ENCODE data around the gene ZBTB20. TPM values are rescaled to one million over a fixed set of nuclear protein-coding genes. Genes with fewer than 3 reads are reported as not detected.

ZBTB20 gene
- total RNA-seq, 2 experiments from 2014 or later, result 5.2 to 6.4 TPM

- peaks cover 17% of the 10 kb centered on the region for H3K36me3 Mint-ChIP-seq (ENCODE audit: low read depth)
- H3K27me3 Mint-ChIP-seq, result no peaks in the 10 kb centered on the region
- intact Hi-C loops (cut with DNase I, micrococcal nuclease), result loop anchor here (1.0 to 2.0 kb wide), 3 partner anchors 18 to 114 kb away; no protein-coding TSS in a partner anchor
- peak overlapping the region; percentile 94 for H3K27ac Mint-ChIP-seq
- ChIA-PET CTCF (interaction anchor here (1.0 to 2.1 kb wide), 3 partner anchors 17 to 90 kb away, joined by 3 to 8 read pairs (median 3); no protein-coding TSS in a partner anchor), POLR2A (interaction anchor here (0.7 kb wide), 1 partner anchor 1464 kb away, joined by 3 read pairs; no protein-coding TSS in a partner anchor)
- ATAC-seq (peak; percentile 24), DNase-seq (no peak)
- peak overlapping the region; percentile 7 for H3K4me3 Mint-ChIP-seq
- peaks cover 4% of the 10 kb centered on the region for H3K9me3 Mint-ChIP-seq (ENCODE audit: low read depth)
- peaks cover 80% of the 10 kb centered on the region for H3K4me1 Mint-ChIP-seq
Measured at GRCh38 chr3:114328345-114328744, 818.7 kb downstream of the ZBTB20 start.

DNA sequence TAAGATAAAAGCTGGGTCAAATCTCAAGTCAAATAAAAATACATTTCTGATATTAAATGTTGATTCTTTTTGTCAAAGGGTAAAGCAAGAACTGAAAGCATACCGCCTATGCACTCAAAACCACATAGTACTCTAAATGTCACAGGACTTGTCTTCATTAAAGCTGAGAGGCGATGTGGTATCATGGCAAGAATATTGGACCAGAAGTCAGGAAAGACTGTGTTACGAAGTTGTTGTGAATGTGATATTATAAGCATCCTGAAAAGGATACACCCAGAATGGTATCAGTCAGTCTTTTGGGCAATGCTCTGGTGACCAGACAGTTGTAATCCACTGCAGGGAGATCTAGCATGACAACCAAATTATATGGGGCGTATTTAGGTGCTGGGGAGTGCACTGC, 819.4 kb downstream of the ZBTB20 start:
- peak overlapping the region; percentile 17 for H3K4me3 Mint-ChIP-seq
- peaks cover 77% of the 10 kb centered on the region for H3K4me1 Mint-ChIP-seq
- CTCF ChIA-PET, result interaction anchor here (1.0 to 2.1 kb wide), 3 partner anchors 16 to 91 kb away, joined by 3 to 8 read pairs (median 3); no protein-coding TSS in a partner anchor

DNA sequence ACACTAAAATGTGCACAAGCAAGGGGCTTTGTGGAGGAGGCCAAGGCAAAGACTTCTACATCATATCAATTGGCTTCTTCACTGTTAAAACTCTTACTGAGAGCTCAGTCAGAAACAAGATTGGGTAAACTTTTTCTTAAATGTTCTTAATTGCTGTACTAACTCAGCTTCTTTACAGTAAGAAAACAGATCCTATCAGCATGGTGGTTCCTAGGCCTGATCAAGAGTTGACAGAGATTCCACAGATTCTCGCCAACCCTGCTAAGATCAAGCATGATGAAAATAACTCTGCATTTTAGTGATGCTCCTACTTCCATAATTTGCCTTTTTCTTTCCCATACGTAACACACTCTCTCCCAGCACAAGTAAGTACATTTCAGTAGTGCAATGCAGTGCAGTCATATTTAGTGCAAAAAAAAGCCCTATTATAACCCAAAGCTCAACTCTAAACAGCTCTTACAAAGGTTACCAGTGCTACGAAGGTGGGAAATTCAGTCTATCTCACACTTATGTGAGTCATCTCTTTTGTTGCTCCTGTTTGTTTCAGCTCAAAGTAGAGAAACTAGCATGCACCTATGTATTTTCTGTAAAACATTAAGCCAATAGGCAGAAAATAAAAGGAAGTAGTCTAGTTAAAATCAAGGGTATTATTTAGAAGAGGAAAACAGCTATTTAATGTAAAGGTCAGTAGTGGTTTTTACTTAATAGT, 823.4 kb downstream of the ZBTB20 start:
- intact Hi-C loops (cut with DNase I, micrococcal nuclease), result no loop called here
- POLR2A ChIA-PET, result interaction anchor here (0.6 to 0.9 kb wide), 3 partner anchors 109 to 210 kb away, joined by 3 to 16 read pairs (median 5); no protein-coding TSS in a partner anchor
- CTCF ChIA-PET, result interaction anchor here (0.5 to 2.0 kb wide), 10 partner anchors 8 to 478 kb away, joined by 3 to 8 read pairs (median 4); no protein-coding TSS in a partner anchor
- ATAC-seq (peak; percentile 81), DNase-seq (no peak)
- Mint-ChIP-seq H3K36me3 (ENCODE audit: low read depth) (peaks cover 6% of the 10 kb centered on the region), H3K27ac (peak overlapping the region; percentile 58), H3K27me3 (no peaks in the 10 kb centered on the region), H3K9me3 (ENCODE audit: low read depth) (no peaks in the 10 kb centered on the region), H3K4me3 (no peak overlapping the region), H3K4me1 (peaks cover 62% of the 10 kb centered on the region)

More for the DNA sequence above, 819.4 kb downstream of the ZBTB20 start:
- Mint-ChIP-seq H3K27me3 (no peaks in the 10 kb centered on the region), H3K36me3 (ENCODE audit: low read depth) (peaks cover 17% of the 10 kb centered on the region), H3K9me3 (ENCODE audit: low read depth) (peaks cover 4% of the 10 kb centered on the region), H3K27ac (peak overlapping the region; percentile 84)
- peak; percentile 6 for ATAC-seq
- POLR2A ChIA-PET, result no interaction called here
- DNase-seq, result no peak
- intact Hi-C loops (cut with DNase I, micrococcal nuclease), result loop anchor here (1.0 to 2.0 kb wide), 4 partner anchors 11 to 113 kb away; no protein-coding TSS in a partner anchor

DNA sequence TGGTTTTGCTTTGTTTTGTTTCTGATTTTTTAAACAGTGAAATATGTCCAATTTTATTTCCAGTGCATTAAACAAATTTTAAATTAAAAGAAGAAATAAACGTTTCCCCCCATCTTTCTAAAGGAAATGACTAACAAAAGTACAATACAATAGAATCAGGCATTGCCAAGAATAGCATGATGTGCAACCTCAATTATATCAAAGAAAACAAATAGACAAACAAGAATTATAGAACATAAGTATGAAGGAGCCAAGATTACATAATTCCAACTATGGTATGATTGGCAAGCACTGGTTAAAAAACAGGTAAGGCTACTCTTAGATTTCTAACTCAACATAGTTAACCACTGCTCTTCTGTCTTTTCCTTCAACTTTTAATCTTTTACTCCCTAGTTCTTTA, 826.8 kb downstream of the ZBTB20 start:
- ChIA-PET POLR2A (no interaction called here), CTCF (no interaction called here)
- Mint-ChIP-seq H3K9me3 (ENCODE audit: low read depth) (no peaks in the 10 kb centered on the region), H3K36me3 (ENCODE audit: low read depth) (peaks cover 7% of the 10 kb centered on the region), H3K4me1 (peaks cover 64% of the 10 kb centered on the region), H3K27ac (no peak overlapping the region), H3K4me3 (no peak overlapping the region), H3K27me3 (no peaks in the 10 kb centered on the region)
- intact Hi-C loops (cut with DNase I, micrococcal nuclease), result no loop called here
- DNase-seq, result no peak
- no peak for ATAC-seq

DNA sequence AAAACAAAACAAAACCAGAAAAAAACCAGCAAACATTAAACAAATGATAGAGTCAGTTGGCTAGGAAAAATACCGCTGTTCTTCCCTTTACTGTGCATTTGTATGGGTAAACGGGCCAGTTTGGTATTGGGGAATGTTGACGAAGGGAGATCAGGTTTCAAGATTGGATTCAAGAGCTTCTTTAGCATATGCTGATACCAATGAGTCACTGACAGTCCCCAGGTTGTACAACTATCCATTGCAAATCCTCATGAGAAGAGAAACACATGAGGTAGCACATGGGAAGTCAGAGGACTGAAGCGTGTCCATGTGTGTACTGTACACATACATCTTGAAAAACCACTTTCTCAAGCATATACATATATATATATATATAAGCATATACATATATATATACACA, 827.6 kb downstream of the ZBTB20 start:
- intact Hi-C loops (cut with DNase I, micrococcal nuclease), result no loop called here
- ChIA-PET POLR2A (no interaction called here), CTCF (no interaction called here)
- Mint-ChIP-seq H3K9me3 (ENCODE audit: low read depth) (no peaks in the 10 kb centered on the region), H3K27me3 (no peaks in the 10 kb centered on the region), H3K4me1 (peaks cover 64% of the 10 kb centered on the region), H3K4me3 (no peak overlapping the region), H3K36me3 (ENCODE audit: low read depth) (peaks cover 5% of the 10 kb centered on the region), H3K27ac (no peak overlapping the region)
- no peak for DNase-seq
- ATAC-seq, result no peak

DNA sequence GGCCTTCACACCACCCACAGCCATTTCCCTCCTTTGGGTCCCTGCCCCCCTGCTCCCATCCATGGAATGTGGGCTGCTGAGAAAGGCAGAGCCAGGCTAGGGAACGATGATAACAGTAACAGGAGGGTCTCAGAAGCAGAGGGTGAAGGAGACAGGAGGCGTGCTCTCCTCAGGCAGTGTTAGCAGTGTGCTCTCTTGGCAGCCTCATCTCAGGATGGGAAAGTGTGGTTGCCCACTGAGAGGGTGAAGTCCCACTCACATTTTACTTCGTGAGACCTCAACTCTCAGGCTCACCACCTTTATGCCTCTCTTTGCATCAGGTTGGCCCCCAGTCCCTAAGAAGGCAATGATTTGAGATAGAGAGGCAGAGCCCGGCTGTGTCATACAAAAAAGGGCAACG, 828.8 kb downstream of the ZBTB20 start:
- DNase-seq (peak; percentile 40), ATAC-seq (peak; percentile 21)
- POLR2A ChIA-PET, result no interaction called here
- H3K27me3 Mint-ChIP-seq, result no peaks in the 10 kb centered on the region
- CTCF ChIA-PET, result interaction anchor here (0.8 kb wide), 1 partner anchor 463 kb away, joined by 3 read pairs; no protein-coding TSS in a partner anchor
- peaks cover 5% of the 10 kb centered on the region for H3K36me3 Mint-ChIP-seq (ENCODE audit: low read depth)
- no peaks in the 10 kb centered on the region for H3K9me3 Mint-ChIP-seq (ENCODE audit: low read depth)
- peak overlapping the region; percentile 77 for H3K27ac Mint-ChIP-seq
- H3K4me1 Mint-ChIP-seq, result peaks cover 64% of the 10 kb centered on the region
- H3K4me3 Mint-ChIP-seq, result no peak overlapping the region
- intact Hi-C loops (cut with DNase I, micrococcal nuclease), result no loop called here

GRCh38 chr3:114314282-114314681, 832.8 kb downstream of the ZBTB20 start:
- H3K9me3 Mint-ChIP-seq (ENCODE audit: low read depth), result no peaks in the 10 kb centered on the region
- no peak for DNase-seq
- ChIA-PET CTCF (interaction anchor here (0.6 kb wide), 1 partner anchor 330 kb away, joined by 3 read pairs; no protein-coding TSS in a partner anchor), POLR2A (no interaction called here)
- peak overlapping the region; percentile 59 for H3K27ac Mint-ChIP-seq
- intact Hi-C loops (cut with DNase I, micrococcal nuclease), result loop anchor here in 1 of 2 experiments (2.0 kb wide), 1 partner anchor 101 kb away; no protein-coding TSS in a partner anchor
- H3K4me3 Mint-ChIP-seq, result no peak overlapping the region
- peaks cover 5% of the 10 kb centered on the region for H3K36me3 Mint-ChIP-seq (ENCODE audit: low read depth)
- peaks cover 65% of the 10 kb centered on the region for H3K4me1 Mint-ChIP-seq
- no peaks in the 10 kb centered on the region for H3K27me3 Mint-ChIP-seq
- ATAC-seq, result no peak

DNA sequence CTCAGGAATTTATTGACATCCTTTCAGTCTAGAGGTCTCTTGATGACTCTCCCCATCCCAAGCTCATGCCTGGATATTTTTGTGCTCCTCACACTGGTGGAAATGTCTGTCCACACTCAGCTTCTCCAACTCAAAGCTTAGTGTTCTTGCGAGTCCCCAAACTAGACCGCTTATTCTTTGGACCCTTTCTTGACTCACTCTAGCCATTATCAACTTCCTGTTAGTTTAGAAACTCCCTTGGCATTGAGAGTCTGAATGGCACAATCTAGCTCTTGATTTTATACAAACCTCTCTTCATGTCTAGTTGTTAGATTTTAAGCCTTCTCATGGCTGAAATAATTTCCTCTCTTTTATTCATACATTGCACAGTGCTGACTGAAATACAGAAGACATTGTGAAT, 833.7 kb downstream of the ZBTB20 start:
- ATAC-seq, result no peak

GRCh38 chr3:114310695-114311094, 836.4 kb downstream of the ZBTB20 start:
- H3K4me3 Mint-ChIP-seq, result no peak overlapping the region
- H3K4me1 Mint-ChIP-seq, result peaks cover 65% of the 10 kb centered on the region
- CTCF ChIA-PET, result interaction anchor here (0.6 to 3.6 kb wide), 9 partner anchors 12 to 858 kb away, joined by 3 to 13 read pairs (median 3); no protein-coding TSS in a partner anchor
- peak overlapping the region; percentile 79 for H3K27ac Mint-ChIP-seq
- no peaks in the 10 kb centered on the region for H3K27me3 Mint-ChIP-seq
- POLR2A ChIA-PET, result interaction anchor here (0.7 to 1.1 kb wide), 2 partner anchors 97 to 108 kb away, joined by 3 read pairs; no protein-coding TSS in a partner anchor
- DNase-seq, result no peak
- no peaks in the 10 kb centered on the region for H3K9me3 Mint-ChIP-seq (ENCODE audit: low read depth)
- H3K36me3 Mint-ChIP-seq (ENCODE audit: low read depth), result peaks cover 15% of the 10 kb centered on the region
- ATAC-seq, result peak; percentile 45
- intact Hi-C loops (cut with DNase I, micrococcal nuclease), result loop anchor here in 1 of 2 experiments (1.0 kb wide), 2 partner anchors 18 to 22 kb away; no protein-coding TSS in a partner anchor

More for the DNA sequence above, 833.7 kb downstream of the ZBTB20 start:
- Mint-ChIP-seq H3K27ac (peak overlapping the region; percentile 64), H3K27me3 (no peaks in the 10 kb centered on the region), H3K4me1 (peaks cover 66% of the 10 kb centered on the region), H3K4me3 (no peak overlapping the region), H3K36me3 (ENCODE audit: low read depth) (peaks cover 8% of the 10 kb centered on the region), H3K9me3 (ENCODE audit: low read depth) (no peaks in the 10 kb centered on the region)
- intact Hi-C loops (cut with DNase I, micrococcal nuclease), result no loop called here
- CTCF ChIA-PET, result interaction anchor here (0.6 to 1.5 kb wide), 9 partner anchors 10 to 329 kb away, joined by 3 to 5 read pairs (median 3); partner anchors contain the start of gene TIGIT
- no peak for DNase-seq
- POLR2A ChIA-PET, result no interaction called here

DNA sequence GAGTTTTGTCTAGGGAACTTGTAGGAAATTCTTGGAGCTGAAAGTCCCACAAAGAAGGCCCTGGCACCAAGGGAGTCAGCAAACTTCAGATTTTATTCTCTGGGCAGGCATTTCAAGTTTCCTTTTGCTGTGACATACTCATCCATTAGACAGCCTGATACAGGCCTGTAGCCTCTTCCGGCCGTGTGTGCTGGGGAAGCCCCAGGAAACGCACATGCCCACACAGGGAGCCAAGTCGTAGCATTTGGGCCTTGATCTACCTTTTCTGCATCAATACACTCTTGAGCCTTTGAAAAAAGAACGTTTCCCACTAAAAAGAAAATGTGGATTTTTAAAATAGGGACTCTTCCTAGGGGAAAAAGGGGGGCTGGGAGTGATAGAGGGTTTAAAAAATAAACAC, 838.3 kb downstream of the ZBTB20 start:
- peaks cover 22% of the 10 kb centered on the region for H3K36me3 Mint-ChIP-seq (ENCODE audit: low read depth)
- peaks cover 56% of the 10 kb centered on the region for H3K4me1 Mint-ChIP-seq
- ATAC-seq (peak; percentile 75), DNase-seq (peak; percentile 69)
- ChIA-PET CTCF (interaction anchor here (0.6 to 3.6 kb wide), 2 partner anchors 26 to 453 kb away, joined by 3 to 13 read pairs; no protein-coding TSS in a partner anchor), POLR2A (interaction anchor here (1.8 kb wide), 1 partner anchor 21 kb away, joined by 6 read pairs; no protein-coding TSS in a partner anchor)
- H3K9me3 Mint-ChIP-seq (ENCODE audit: low read depth), result no peaks in the 10 kb centered on the region
- H3K27ac Mint-ChIP-seq, result peak overlapping the region; percentile 95
- H3K27me3 Mint-ChIP-seq, result no peaks in the 10 kb centered on the region
- intact Hi-C loops (cut with DNase I, micrococcal nuclease), result loop anchor here (2.0 to 10.0 kb wide), 5 partner anchors 20 to 1476 kb away; no protein-coding TSS in a partner anchor
- peak overlapping the region; percentile 40 for H3K4me3 Mint-ChIP-seq

DNA sequence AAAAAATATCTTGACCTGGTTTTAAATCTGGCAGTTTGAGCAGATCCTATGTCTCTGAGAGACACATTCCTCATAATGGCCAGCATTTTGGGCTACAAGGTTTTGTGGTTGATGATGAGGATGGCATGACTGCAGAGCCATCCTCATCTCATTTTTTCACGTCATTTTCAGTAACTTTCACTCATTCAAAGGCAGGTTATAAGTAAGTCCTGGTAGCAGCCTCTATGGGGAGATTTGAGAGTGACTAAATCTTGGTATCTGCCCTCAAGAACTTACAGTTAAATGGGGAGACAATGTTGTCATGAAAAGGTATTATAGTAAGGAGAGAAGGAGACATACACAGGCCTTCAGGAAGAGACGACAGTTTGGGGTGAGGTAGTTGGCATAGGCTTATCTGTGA, 838.7 kb downstream of the ZBTB20 start:
- Mint-ChIP-seq H3K9me3 (ENCODE audit: low read depth) (no peaks in the 10 kb centered on the region), H3K36me3 (ENCODE audit: low read depth) (peaks cover 22% of the 10 kb centered on the region), H3K4me1 (peaks cover 52% of the 10 kb centered on the region), H3K27ac (peak overlapping the region; percentile 95), H3K27me3 (no peaks in the 10 kb centered on the region), H3K4me3 (peak overlapping the region; percentile 40)
- ATAC-seq, result peak; percentile 54
- POLR2A ChIA-PET, result interaction anchor here (1.8 to 1.9 kb wide), 2 partner anchors 22 to 95 kb away, joined by 6 to 9 read pairs; no protein-coding TSS in a partner anchor
- CTCF ChIA-PET, result interaction anchor here (0.6 to 3.0 kb wide), 6 partner anchors 14 to 454 kb away, joined by 3 to 27 read pairs (median 5); partner anchors contain the start of gene TIGIT
- intact Hi-C loops (cut with DNase I, micrococcal nuclease), result loop anchor here (2.0 to 10.0 kb wide), 5 partner anchors 20 to 1476 kb away; no protein-coding TSS in a partner anchor
- DNase-seq, result no peak
